NCI-H2227 treated with DMSO at 0.1 percent for 48 hours (cell line): ENCODE results near the gene PRSS1.

Experiments
- DNase-seq: peaks from one replicate; lab custom pipeline; 2025; lab: John Stamatoyannopoulos, UW

PRSS1 gene

DNA sequence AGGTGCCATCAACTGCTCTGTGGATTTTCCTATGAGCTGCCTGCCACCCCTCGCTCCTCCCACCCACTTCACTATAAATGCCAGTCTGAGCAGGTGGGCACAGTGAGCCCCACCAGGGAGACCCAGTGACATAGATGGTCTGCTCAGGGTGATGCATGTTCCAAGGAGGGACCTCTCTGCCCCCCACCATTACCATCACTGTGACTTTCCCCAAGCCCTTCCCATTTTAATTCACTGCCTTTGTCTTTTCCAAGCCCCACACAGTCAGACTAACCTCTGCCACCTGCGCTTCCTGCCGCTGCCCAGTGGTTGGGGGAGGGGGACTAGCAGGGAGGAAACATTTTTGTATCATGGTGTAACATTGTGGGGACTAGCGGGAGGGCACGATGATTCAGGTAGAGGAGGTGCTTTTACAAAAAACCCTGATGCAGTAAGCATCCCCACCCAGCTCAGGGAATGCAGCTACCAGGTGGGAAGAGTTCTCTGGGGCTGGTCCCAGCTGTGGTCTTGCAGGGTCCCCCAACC, 46.1 kb downstream of the PRSS1 start:
- no peak for DNase-seq

DNA sequence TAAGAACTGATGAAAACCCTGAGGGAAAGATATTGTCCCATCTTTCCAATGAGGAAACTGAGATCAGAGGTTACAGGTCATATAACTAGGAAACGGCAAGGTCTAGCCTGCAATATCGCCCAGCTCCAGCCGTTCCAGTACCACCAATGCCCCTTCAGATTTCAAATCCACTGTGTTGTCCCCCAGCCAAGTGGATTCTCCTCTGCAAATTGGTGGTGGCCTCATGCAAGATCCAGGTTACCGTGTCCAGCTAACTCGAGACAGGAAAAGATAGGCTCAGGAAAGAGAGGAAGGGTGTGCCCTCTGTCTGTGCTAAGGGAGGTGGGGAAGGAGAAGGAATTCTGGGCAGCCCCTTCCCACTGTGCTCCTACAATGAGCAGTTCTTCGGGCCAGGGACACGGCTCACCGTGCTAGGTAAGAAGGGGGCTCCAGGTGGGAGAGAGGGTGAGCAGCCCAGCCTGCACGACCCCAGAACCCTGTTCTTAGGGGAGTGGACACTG, 46.8 kb downstream of the PRSS1 start:
- no peak for DNase-seq

DNA sequence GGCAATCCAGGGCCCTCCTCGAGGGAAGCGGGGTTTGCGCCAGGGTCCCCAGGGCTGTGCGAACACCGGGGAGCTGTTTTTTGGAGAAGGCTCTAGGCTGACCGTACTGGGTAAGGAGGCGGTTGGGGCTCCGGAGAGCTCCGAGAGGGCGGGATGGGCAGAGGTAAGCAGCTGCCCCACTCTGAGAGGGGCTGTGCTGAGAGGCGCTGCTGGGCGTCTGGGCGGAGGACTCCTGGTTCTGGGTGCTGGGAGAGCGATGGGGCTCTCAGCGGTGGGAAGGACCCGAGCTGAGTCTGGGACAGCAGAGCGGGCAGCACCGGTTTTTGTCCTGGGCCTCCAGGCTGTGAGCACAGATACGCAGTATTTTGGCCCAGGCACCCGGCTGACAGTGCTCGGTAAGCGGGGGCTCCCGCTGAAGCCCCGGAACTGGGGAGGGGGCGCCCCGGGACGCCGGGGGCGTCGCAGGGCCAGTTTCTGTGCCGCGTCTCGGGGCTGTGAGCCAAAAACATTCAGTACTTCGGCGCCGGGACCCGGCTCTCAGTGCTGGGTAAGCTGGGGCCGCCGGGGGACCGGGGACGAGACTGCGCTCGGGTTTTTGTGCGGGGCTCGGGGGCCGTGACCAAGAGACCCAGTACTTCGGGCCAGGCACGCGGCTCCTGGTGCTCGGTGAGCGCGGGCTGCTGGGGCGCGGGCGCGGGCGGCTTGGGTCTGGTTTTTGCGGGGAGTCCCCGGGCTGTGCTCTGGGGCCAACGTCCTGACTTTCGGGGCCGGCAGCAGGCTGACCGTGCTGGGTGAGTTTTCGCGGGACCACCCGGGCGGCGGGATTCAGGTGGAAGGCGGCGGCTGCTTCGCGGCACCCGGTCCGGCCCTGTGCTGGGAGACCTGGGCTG, 47.5 kb downstream of the PRSS1 start:
- no peak for DNase-seq

- DNase-seq: no peak
Observed at GRCh38 chr7:142797391-142798377, 48.4 kb downstream of the PRSS1 start.

- DNase-seq: no peak
Observed at GRCh38 chr7:142798451-142799436, 49.5 kb downstream of the PRSS1 start.

DNA sequence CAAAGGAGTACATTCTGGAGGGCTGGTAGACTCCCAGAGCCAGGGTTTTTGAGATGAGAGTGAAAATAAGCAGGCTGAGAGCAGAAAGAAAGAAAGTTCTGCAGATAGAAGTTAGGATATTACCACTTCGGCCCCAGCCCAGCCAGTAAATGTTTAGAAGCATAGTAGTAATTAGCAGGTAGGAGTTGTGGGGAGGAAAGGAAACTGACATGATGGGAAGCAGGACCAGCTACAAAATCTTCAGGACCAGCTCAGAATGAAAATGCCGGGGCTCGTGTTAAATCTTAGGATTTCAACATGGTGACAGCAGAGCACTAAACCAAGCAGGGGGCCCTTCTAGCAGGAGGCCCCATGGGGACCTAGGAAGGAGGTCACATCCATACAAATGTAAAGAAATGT, 50.2 kb downstream of the PRSS1 start:
- DNase-seq: no peak

- no peak for DNase-seq
Observed at GRCh38 chr7:142800088-142800487, 50.8 kb downstream of the PRSS1 start.

- DNase-seq: no peak
Observed at GRCh38 chr7:142800699-142801260, 51.5 kb downstream of the PRSS1 start.

- no peak for DNase-seq
Observed at GRCh38 chr7:142801601-142802295, 52.5 kb downstream of the PRSS1 start.

- no peak for DNase-seq
Observed at GRCh38 chr7:142802301-142802700, 53.0 kb downstream of the PRSS1 start.
